Panc1 (cell line): ENCODE results near the gene SRGAP2C.
"Not testable (repeated sequence)": the region's sequence is repeated elsewhere in the genome, so short reads cannot be mapped to it uniquely, and the experiment has no call there.

ENCODE experiments used
- CTCF ChIP-seq: fragments of 450-650 bp; IDR thresholded peaks from 2 replicates; pipeline ENCODE4 v1.5.1; 2017; ENCODE audit warnings: mild to moderate bottlenecking
- POLR2AphosphoS5 ChIP-seq: IDR thresholded peaks from 2 replicates; pipeline ENCODE4 v1.6.1; 2012; ENCODE audit warnings: mild to moderate bottlenecking, low read depth, low read length, moderate library complexity
- SIN3A ChIP-seq: IDR thresholded peaks from 2 replicates; pipeline ENCODE4 v1.6.1; 2012; ENCODE audit warnings: low read depth, mild to moderate bottlenecking, low read length, moderate library complexity, borderline replicate concordance; ENCODE audit not compliant: insufficient read depth
- TCF7L2 ChIP-seq: IDR thresholded peaks from 2 replicates; pipeline ENCODE4 v1.6.1; 2011; ENCODE audit warnings: mild to moderate bottlenecking, low read depth, low read length, inconsistent platforms

GRCh38 chr1:121168152-121168668 lies 16.6 kb upstream of the SRGAP2C start:
- not testable (repeated sequence) for TF ChIP-seq CTCF, SIN3A, POLR2AphosphoS5, TCF7L2
